ENCODE measurements around the gene SECTM1. TPM values are rescaled to one million over a fixed set of nuclear protein-coding genes. Genes with fewer than 3 reads are reported as not detected.

SECTM1 gene
- total RNA-seq, 1 donor from 2014 or later, result not detected

- H3K9ac ChIP-seq, result no peak overlapping the region
- peaks cover 7% of the 10 kb centered on the region for H3K4me1 ChIP-seq
- Mint-ChIP-seq H3K4me1 (peaks cover 41% of the 10 kb centered on the region), H3K4me3 (no peak overlapping the region), H3K27me3 (ENCODE audit: insufficient read depth, low read depth) (peaks cover 6% of the 10 kb centered on the region), H3K36me3 (no peaks in the 10 kb centered on the region), H3K27ac (no peak overlapping the region), H3K9me3 (no peaks in the 10 kb centered on the region)
- TF ChIP-seq EZH2 (IDR thresholded peaks at IDR 0.05) (no peak), CTCF (IDR thresholded peaks at IDR 0.05) (no peak), EZH2phosphoT487 (IDR thresholded peaks at IDR 0.05) (no peak)
- H3K79me2 ChIP-seq (ENCODE audit: low read depth), result no peaks in the 10 kb centered on the region
- H3K36me3 ChIP-seq, result no peaks in the 10 kb centered on the region
- H3K27ac ChIP-seq, result no peak overlapping the region
- H3K9me3 ChIP-seq (ENCODE audit: low read depth), result no peaks in the 10 kb centered on the region
- H3K4me2 ChIP-seq, result no peak overlapping the region
- peaks cover 15% of the 10 kb centered on the region for H3F3A ChIP-seq (ENCODE audit: low read depth)
- H4K20me1 ChIP-seq (ENCODE audit: low read depth), result peaks cover 6% of the 10 kb centered on the region
- no peak overlapping the region for H2AFZ ChIP-seq (replicated peaks)
- peaks cover 27% of the 10 kb centered on the region for H3K27me3 ChIP-seq
- no peak overlapping the region for H3K4me3 ChIP-seq
- DNase-seq (ENCODE audit: low spot score), result no peak
These were observed 35.6 kb downstream of the SECTM1 start for GRCh38 chr17:82297714-82298537.

GRCh38 chr17:82297280-82297713, 36.3 kb downstream of the SECTM1 start:
- no peak for DNase-seq (ENCODE audit: low spot score)
- no peak overlapping the region for H3K4me3 Mint-ChIP-seq
- no peaks in the 10 kb centered on the region for H3K9me3 Mint-ChIP-seq
- no peak overlapping the region for H3K4me3 ChIP-seq
- peaks cover 43% of the 10 kb centered on the region for H3K4me1 Mint-ChIP-seq
- H3K4me1 ChIP-seq, result peaks cover 7% of the 10 kb centered on the region
- H3K27ac ChIP-seq, result no peak overlapping the region
- H3K27me3 Mint-ChIP-seq (ENCODE audit: insufficient read depth, low read depth), result peaks cover 6% of the 10 kb centered on the region
- no peaks in the 10 kb centered on the region for H3K36me3 ChIP-seq
- no peaks in the 10 kb centered on the region for H3K36me3 Mint-ChIP-seq
- peaks cover 27% of the 10 kb centered on the region for H3K27me3 ChIP-seq
- no peaks in the 10 kb centered on the region for H3K9me3 ChIP-seq (ENCODE audit: low read depth)
- peaks cover 6% of the 10 kb centered on the region for H4K20me1 ChIP-seq (ENCODE audit: low read depth)
- no peak overlapping the region for H3K9ac ChIP-seq
- H3K27ac Mint-ChIP-seq, result no peak overlapping the region
- peaks cover 17% of the 10 kb centered on the region for H3F3A ChIP-seq (ENCODE audit: low read depth)
- no peak overlapping the region for H3K4me2 ChIP-seq
- TF ChIP-seq EZH2 (IDR thresholded peaks at IDR 0.05), result no peak
- TF ChIP-seq CTCF (IDR thresholded peaks at IDR 0.05), result no peak
- TF ChIP-seq EZH2phosphoT487 (IDR thresholded peaks at IDR 0.05), result no peak
- peaks cover under 1% of the 10 kb centered on the region for H3K79me2 ChIP-seq (ENCODE audit: low read depth)
- H2AFZ ChIP-seq (replicated peaks), result no peak overlapping the region

- Mint-ChIP-seq H3K27me3 (ENCODE audit: insufficient read depth, low read depth) (peaks cover 6% of the 10 kb centered on the region), H3K4me3 (no peak overlapping the region), H3K9me3 (no peaks in the 10 kb centered on the region), H3K4me1 (peaks cover 43% of the 10 kb centered on the region), H3K27ac (no peak overlapping the region), H3K36me3 (no peaks in the 10 kb centered on the region)
- Histone ChIP-seq H3K4me1 (peaks cover 12% of the 10 kb centered on the region), H3K79me2 (ENCODE audit: low read depth) (peaks cover 7% of the 10 kb centered on the region), H3K4me2 (no peak overlapping the region), H4K20me1 (ENCODE audit: low read depth) (peaks cover 6% of the 10 kb centered on the region), H3K9ac (no peak overlapping the region), H3K36me3 (no peaks in the 10 kb centered on the region), H3K9me3 (ENCODE audit: low read depth) (no peaks in the 10 kb centered on the region), H3K27ac (no peak overlapping the region), H3K4me3 (no peak overlapping the region), H3F3A (ENCODE audit: low read depth) (peaks cover 23% of the 10 kb centered on the region), H2AFZ (replicated peaks) (no peak overlapping the region), H3K27me3 (peaks cover 27% of the 10 kb centered on the region)
- no peak for TF ChIP-seq EZH2phosphoT487 (IDR thresholded peaks at IDR 0.05)
- no peak for TF ChIP-seq EZH2 (IDR thresholded peaks at IDR 0.05)
- no peak for TF ChIP-seq CTCF (IDR thresholded peaks at IDR 0.05)
- DNase-seq (ENCODE audit: low spot score), result no peak
These were observed 36.9 kb downstream of the SECTM1 start for GRCh38 chr17:82296511-82297279.

Data from neural progenitor cell (in vitro differentiated cells).